ENCODE data around the gene SETBP1.

SETBP1 gene

GRCh38 chr18:45111502-45111848 is 430.8 kb downstream of the SETBP1 start:
- no peak for DNase-seq (ENCODE audit: insufficient read length, low spot score)
- FAIRE-seq: no peak
- TF ChIP-seq, protein P1, sequence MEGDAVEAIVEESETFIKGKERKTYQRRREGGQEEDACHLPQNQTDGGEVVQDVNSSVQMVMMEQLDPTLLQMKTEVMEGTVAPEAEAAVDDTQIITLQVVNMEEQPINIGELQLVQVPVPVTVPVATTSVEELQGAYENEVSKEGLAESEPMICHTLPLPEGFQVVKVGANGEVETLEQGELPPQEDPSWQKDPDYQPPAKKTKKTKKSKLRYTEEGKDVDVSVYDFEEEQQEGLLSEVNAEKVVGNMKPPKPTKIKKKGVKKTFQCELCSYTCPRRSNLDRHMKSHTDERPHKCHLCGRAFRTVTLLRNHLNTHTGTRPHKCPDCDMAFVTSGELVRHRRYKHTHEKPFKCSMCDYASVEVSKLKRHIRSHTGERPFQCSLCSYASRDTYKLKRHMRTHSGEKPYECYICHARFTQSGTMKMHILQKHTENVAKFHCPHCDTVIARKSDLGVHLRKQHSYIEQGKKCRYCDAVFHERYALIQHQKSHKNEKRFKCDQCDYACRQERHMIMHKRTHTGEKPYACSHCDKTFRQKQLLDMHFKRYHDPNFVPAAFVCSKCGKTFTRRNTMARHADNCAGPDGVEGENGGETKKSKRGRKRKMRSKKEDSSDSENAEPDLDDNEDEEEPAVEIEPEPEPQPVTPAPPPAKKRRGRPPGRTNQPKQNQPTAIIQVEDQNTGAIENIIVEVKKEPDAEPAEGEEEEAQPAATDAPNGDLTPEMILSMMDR (IDR thresholded peaks at IDR 0.05; ENCODE audit: insufficient read depth, missing control alignments): no peak

- TF ChIP-seq, protein P1 (IDR thresholded peaks at IDR 0.05; ENCODE audit: insufficient read depth, missing control alignments): no peak
- FAIRE-seq (no peak), DNase-seq (ENCODE audit: insufficient read length, low spot score) (no peak)
Measured at GRCh38 chr18:45112682-45113081, 432.0 kb downstream of the SETBP1 start.

- TF ChIP-seq, protein P1 (IDR thresholded peaks at IDR 0.05; ENCODE audit: insufficient read depth, missing control alignments): no peak
- FAIRE-seq: no peak
- no peak for DNase-seq (ENCODE audit: insufficient read length, low spot score)
Measured at GRCh38 chr18:45116116-45116515, 435.4 kb downstream of the SETBP1 start.
